ENCODE data around the gene ARHGAP22. TPM values are rescaled to one million over a fixed set of nuclear protein-coding genes. Genes with fewer than 3 reads are reported as not detected.

The ARHGAP22 gene
- polyA plus RNA-seq, 1 donor from 2014 or later: 0.15 TPM

DNA sequence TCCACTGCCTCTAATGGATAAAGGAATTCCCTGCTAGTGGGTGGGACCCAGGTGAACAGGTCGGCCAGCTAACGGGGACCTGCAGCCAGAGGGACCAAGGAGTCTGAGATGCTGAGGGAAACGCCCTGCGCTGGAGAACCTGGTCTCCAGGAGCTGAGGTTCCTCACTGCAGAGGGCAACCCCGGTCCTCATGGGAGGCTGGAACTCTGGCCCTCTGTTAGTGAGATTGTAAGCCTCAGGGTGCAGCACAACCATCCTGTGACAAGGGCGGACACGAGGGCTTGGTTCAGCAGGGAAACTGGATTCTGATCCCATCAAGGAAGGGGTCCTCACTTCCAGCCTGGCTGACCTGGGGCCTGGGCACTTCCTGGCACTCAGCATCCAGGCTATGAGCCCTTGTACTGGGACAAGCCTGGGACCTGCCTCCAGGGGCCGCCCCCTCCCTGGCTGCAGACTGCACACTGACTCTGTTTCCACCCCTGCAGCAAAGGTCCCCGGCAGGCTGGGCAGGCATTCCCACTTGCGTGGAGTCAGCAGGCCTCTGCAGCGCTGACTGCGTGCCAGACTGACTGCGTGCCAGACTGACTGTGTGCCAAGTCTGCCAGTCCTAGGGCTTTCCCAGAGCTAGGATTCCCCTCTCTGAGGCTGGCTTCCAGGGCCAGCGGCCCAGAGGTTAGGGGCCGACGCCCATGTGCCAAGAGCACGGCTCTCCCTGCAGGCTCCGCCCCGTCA is 155.2 kb downstream of the ARHGAP22 start:
- Histone ChIP-seq H4K20me1 (ENCODE audit: insufficient read depth) (no peaks in the 10 kb centered on the region), H3K4me3 (ENCODE audit: low read length) (no peak overlapping the region), H3F3A (ENCODE audit: insufficient read depth, low read length, poor library complexity, severe bottlenecking) (no peaks in the 10 kb centered on the region), H3K27ac (ENCODE audit: low read length) (no peak overlapping the region), H3K4me2 (ENCODE audit: low read length) (no peak overlapping the region), H3K36me3 (ENCODE audit: insufficient read depth, low read length) (no peaks in the 10 kb centered on the region), H3K79me2 (replicated peaks; ENCODE audit: insufficient read depth, low read length) (no peaks in the 10 kb centered on the region), H3K9me3 (ENCODE audit: low read length) (no peaks in the 10 kb centered on the region), H2AFZ (ENCODE audit: low read depth, low read length) (no peak overlapping the region), H3K9ac (ENCODE audit: low read length) (no peak overlapping the region), H3K9me2 (ENCODE audit: insufficient read depth, low read length) (no peaks in the 10 kb centered on the region), H3K27me3 (ENCODE audit: insufficient read depth, low read depth, low read length) (no peaks in the 10 kb centered on the region)
- TF ChIP-seq EP300 (conservative IDR thresholded peaks at IDR 0.05; ENCODE audit: poor library complexity, severe bottlenecking) (no peak), EZH2 (IDR thresholded peaks at IDR 0.05; ENCODE audit: borderline replicate concordance, insufficient read depth, low read length, poor library complexity, severe bottlenecking) (no peak), POLR2AphosphoS5 (IDR thresholded peaks at IDR 0.05) (no peak), SMC3 (conservative IDR thresholded peaks at IDR 0.05; ENCODE audit: poor library complexity) (no peak), MXI1 (conservative IDR thresholded peaks at IDR 0.05; ENCODE audit: poor library complexity, severe bottlenecking) (no peak)
- TF ChIP-seq, protein P1, sequence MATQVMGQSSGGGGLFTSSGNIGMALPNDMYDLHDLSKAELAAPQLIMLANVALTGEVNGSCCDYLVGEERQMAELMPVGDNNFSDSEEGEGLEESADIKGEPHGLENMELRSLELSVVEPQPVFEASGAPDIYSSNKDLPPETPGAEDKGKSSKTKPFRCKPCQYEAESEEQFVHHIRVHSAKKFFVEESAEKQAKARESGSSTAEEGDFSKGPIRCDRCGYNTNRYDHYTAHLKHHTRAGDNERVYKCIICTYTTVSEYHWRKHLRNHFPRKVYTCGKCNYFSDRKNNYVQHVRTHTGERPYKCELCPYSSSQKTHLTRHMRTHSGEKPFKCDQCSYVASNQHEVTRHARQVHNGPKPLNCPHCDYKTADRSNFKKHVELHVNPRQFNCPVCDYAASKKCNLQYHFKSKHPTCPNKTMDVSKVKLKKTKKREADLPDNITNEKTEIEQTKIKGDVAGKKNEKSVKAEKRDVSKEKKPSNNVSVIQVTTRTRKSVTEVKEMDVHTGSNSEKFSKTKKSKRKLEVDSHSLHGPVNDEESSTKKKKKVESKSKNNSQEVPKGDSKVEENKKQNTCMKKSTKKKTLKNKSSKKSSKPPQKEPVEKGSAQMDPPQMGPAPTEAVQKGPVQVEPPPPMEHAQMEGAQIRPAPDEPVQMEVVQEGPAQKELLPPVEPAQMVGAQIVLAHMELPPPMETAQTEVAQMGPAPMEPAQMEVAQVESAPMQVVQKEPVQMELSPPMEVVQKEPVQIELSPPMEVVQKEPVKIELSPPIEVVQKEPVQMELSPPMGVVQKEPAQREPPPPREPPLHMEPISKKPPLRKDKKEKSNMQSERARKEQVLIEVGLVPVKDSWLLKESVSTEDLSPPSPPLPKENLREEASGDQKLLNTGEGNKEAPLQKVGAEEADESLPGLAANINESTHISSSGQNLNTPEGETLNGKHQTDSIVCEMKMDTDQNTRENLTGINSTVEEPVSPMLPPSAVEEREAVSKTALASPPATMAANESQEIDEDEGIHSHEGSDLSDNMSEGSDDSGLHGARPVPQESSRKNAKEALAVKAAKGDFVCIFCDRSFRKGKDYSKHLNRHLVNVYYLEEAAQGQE (IDR thresholded peaks at IDR 0.05; ENCODE audit: borderline replicate concordance): no peak

GRCh38 chr10:48448796-48449195 is 156.1 kb downstream of the ARHGAP22 start:
- H3K4me2 ChIP-seq (ENCODE audit: low read length): no peak overlapping the region
- TF ChIP-seq POLR2AphosphoS5 (IDR thresholded peaks at IDR 0.05): no peak
- TF ChIP-seq EZH2 (IDR thresholded peaks at IDR 0.05; ENCODE audit: borderline replicate concordance, insufficient read depth, low read length, poor library complexity, severe bottlenecking): no peak
- TF ChIP-seq MXI1 (conservative IDR thresholded peaks at IDR 0.05; ENCODE audit: poor library complexity, severe bottlenecking): no peak
- no peak for TF ChIP-seq CTCF (IDR thresholded peaks at IDR 0.05; ENCODE audit: poor library complexity, severe bottlenecking)
- TF ChIP-seq TAF1 (IDR thresholded peaks at IDR 0.05; ENCODE audit: low read depth): no peak
- H3K9ac ChIP-seq (ENCODE audit: low read length): no peak overlapping the region
- H3K9me3 ChIP-seq (ENCODE audit: low read length): no peaks in the 10 kb centered on the region
- no peaks in the 10 kb centered on the region for H3K36me3 ChIP-seq (ENCODE audit: insufficient read depth, low read length)
- no peaks in the 10 kb centered on the region for H3K9me2 ChIP-seq (ENCODE audit: insufficient read depth, low read length)
- H3F3A ChIP-seq (ENCODE audit: insufficient read depth, low read length, poor library complexity, severe bottlenecking): no peaks in the 10 kb centered on the region
- no peak overlapping the region for H3K4me3 ChIP-seq (ENCODE audit: low read length)
- H4K20me1 ChIP-seq (ENCODE audit: insufficient read depth): no peaks in the 10 kb centered on the region
- H3K27me3 ChIP-seq (ENCODE audit: insufficient read depth, low read depth, low read length): no peaks in the 10 kb centered on the region
- no peak overlapping the region for H3K27ac ChIP-seq (ENCODE audit: low read length)
- H3K79me2 ChIP-seq (replicated peaks; ENCODE audit: insufficient read depth, low read length): no peaks in the 10 kb centered on the region
- no peak overlapping the region for H2AFZ ChIP-seq (ENCODE audit: low read depth, low read length)

Measured in neural cell (in vitro differentiated cells).